22Rv1 (cell line): ENCODE results near the gene PAMR1.

Experiments used
- H3K27ac ChIP-seq: fragments of 450-650 bp; 2 replicates; pipeline ENCODE4 v1.5.1; 2017
- CTCF ChIP-seq: fragments of 450-650 bp; IDR thresholded peaks from 2 replicates; pipeline ENCODE4 v1.5.1; 2017; ENCODE audit warnings: mild to moderate bottlenecking
- ZFX ChIP-seq: fragments of 450-650 bp; IDR thresholded peaks from 2 replicates; pipeline ENCODE4 v1.6.1; 2017; ENCODE audit warnings: antibody characterized with exemption, borderline replicate concordance

Gene PAMR1

GRCh38 chr11:35500744-35501143 is 24.7 kb downstream of the PAMR1 start:
- H3K27ac ChIP-seq: no peak overlapping the region
- TF ChIP-seq CTCF: no peak
- TF ChIP-seq ZFX: no peak

GRCh38 chr11:35496416-35496815 is 29.0 kb downstream of the PAMR1 start:
- TF ChIP-seq CTCF: no peak
- TF ChIP-seq ZFX: no peak
- H3K27ac ChIP-seq: no peak overlapping the region

- H3K27ac ChIP-seq: no peak overlapping the region
- TF ChIP-seq ZFX: no peak
- no peak for TF ChIP-seq CTCF
Measured at GRCh38 chr11:35494957-35495490, 30.4 kb downstream of the PAMR1 start.

- no peak overlapping the region for H3K27ac ChIP-seq
Measured at GRCh38 chr11:35491231-35491871, 34.1 kb downstream of the PAMR1 start.

GRCh38 chr11:35488117-35488516 is 37.3 kb downstream of the PAMR1 start:
- TF ChIP-seq CTCF (no peak), ZFX (no peak)
- no peak overlapping the region for H3K27ac ChIP-seq

More at GRCh38 chr11:35491231-35491871, 34.1 kb downstream of the PAMR1 start:
- TF ChIP-seq CTCF (no peak), ZFX (no peak)

GRCh38 chr11:35487532-35488078 is 37.8 kb downstream of the PAMR1 start:
- TF ChIP-seq CTCF (peak; percentile 54), ZFX (no peak)
- no peak overlapping the region for H3K27ac ChIP-seq

GRCh38 chr11:35486934-35487333 is 38.5 kb downstream of the PAMR1 start:
- no peak overlapping the region for H3K27ac ChIP-seq

More at GRCh38 chr11:35486934-35487333, 38.5 kb downstream of the PAMR1 start:
- no peak for TF ChIP-seq CTCF
- no peak for TF ChIP-seq ZFX
